Measurements from ENCODE around the gene TNNI3K. TPM values are rescaled to one million over a fixed set of nuclear protein-coding genes. Genes with fewer than 3 reads are reported as not detected.

TNNI3K gene
- total RNA-seq, 1 donor from 2014 or later = 1.3 TPM

GRCh38 chr1:74199504-74199903, 35.7 kb upstream of the TNNI3K start:
- intact Hi-C loops (cut with DNase I) = no loop called here
- DNase-seq = no peak
- H3K4me3 ChIP-seq = peak overlapping the region; percentile 61

DNA sequence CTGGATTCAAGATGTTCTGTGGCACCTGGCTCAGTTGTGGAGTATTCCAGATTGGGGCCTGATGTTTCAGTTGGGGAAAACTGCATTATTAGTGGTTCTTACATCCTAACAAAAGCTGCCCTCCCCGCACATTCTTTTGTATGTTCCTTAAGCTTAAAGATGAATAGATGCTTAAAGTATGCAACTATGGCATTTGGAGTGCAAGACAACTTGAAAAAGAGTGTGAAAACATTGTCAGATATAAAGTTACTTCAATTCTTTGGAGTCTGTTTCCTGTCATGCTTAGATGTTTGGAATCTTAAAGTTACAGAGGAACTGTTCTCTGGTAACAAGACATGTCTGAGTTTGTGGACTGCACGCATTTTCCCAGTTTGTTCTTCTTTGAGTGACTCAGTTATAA, 29.9 kb upstream of the TNNI3K start:
- TF ChIP-seq CTCF (IDR thresholded peaks at IDR 0.05) = no peak
- ATAC-seq (no peak), DNase-seq (no peak)
- intact Hi-C loops (cut with DNase I) = no loop called here
- Histone ChIP-seq H3K9me3 (no peaks in the 10 kb centered on the region), H3K4me1 (no peaks in the 10 kb centered on the region), H3K27me3 (no peaks in the 10 kb centered on the region), H3K27ac (no peak overlapping the region), H3K4me3 (no peak overlapping the region), H3K36me3 (peaks cover 39% of the 10 kb centered on the region)

More at GRCh38 chr1:74199504-74199903, 35.7 kb upstream of the TNNI3K start:
- no peak overlapping the region for H3K27ac ChIP-seq
- ATAC-seq = no peak
- no peaks in the 10 kb centered on the region for H3K9me3 ChIP-seq
- H3K27me3 ChIP-seq = no peaks in the 10 kb centered on the region
- H3K36me3 ChIP-seq = peaks cover 26% of the 10 kb centered on the region
- no peak for TF ChIP-seq CTCF (IDR thresholded peaks at IDR 0.05)
- H3K4me1 ChIP-seq = peaks cover 13% of the 10 kb centered on the region

DNA sequence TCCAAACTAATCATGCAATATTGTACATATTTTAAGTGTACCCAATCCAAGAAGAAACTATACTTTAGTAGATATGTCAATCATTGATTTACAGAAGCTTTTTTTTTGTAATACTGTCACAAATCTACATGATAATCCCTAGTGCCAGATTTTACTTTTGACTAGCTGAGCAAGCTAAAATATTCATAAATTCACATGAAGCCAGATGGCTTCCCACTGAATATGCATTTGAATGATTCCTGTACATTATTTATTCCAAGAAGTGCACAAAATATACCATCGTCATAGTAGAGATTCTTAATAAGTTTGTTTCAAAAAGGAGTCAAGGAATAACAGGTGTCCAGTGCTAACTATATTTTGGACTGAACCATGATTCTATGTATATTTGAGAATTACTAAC, 20.0 kb upstream of the TNNI3K start:
- intact Hi-C loops (cut with DNase I) = no loop called here
- Histone ChIP-seq H3K27me3 (no peaks in the 10 kb centered on the region), H3K4me3 (no peak overlapping the region), H3K9me3 (no peaks in the 10 kb centered on the region), H3K4me1 (no peaks in the 10 kb centered on the region), H3K36me3 (no peaks in the 10 kb centered on the region), H3K27ac (no peak overlapping the region)
- no peak for DNase-seq
- TF ChIP-seq CTCF (IDR thresholded peaks at IDR 0.05) = no peak
- ATAC-seq = no peak

DNA sequence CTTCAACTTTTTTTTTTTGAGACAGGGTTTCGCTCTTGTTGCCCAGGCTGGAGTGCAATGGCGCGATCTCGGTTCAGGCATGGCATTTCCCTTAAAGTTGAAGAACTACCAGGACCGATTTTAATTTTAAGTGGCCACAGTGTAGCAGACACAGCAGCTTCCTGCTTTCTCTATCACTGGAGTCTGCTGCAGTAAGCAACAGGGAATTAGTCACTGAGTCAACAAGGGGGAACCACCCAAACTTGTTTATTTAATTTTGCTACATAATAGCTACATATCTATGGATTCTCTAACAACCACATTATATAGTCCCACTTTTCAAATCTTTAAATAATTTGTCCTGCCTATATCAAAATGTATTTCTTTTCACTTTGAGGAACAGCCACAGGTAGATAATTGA, 12.5 kb upstream of the TNNI3K start:
- no peak for DNase-seq
- intact Hi-C loops (cut with DNase I) = no loop called here
- H3K9me3 ChIP-seq = no peaks in the 10 kb centered on the region
- no peak overlapping the region for H3K4me3 ChIP-seq
- H3K4me1 ChIP-seq = no peaks in the 10 kb centered on the region
- no peak for TF ChIP-seq CTCF (IDR thresholded peaks at IDR 0.05)
- H3K27me3 ChIP-seq = no peaks in the 10 kb centered on the region
- H3K27ac ChIP-seq = no peak overlapping the region
- ATAC-seq = no peak
- H3K36me3 ChIP-seq = no peaks in the 10 kb centered on the region

GRCh38 chr1:74223453-74223852, 11.7 kb upstream of the TNNI3K start:
- H3K4me1 ChIP-seq = no peaks in the 10 kb centered on the region
- no peak for ATAC-seq
- no peak for TF ChIP-seq CTCF (IDR thresholded peaks at IDR 0.05)
- no peaks in the 10 kb centered on the region for H3K27me3 ChIP-seq
- no peaks in the 10 kb centered on the region for H3K36me3 ChIP-seq
- peaks cover under 1% of the 10 kb centered on the region for H3K9me3 ChIP-seq
- H3K27ac ChIP-seq = no peak overlapping the region
- DNase-seq = no peak
- intact Hi-C loops (cut with DNase I) = no loop called here
- H3K4me3 ChIP-seq = no peak overlapping the region

GRCh38 chr1:74236440-74236839, 1.3 kb downstream of the TNNI3K start:
- no peak overlapping the region for H3K4me3 ChIP-seq
- no peaks in the 10 kb centered on the region for H3K27me3 ChIP-seq
- H3K36me3 ChIP-seq = no peaks in the 10 kb centered on the region
- H3K4me1 ChIP-seq = no peaks in the 10 kb centered on the region
- H3K9me3 ChIP-seq = no peaks in the 10 kb centered on the region
- DNase-seq (no peak), ATAC-seq (no peak)
- intact Hi-C loops (cut with DNase I) = no loop called here
- no peak for TF ChIP-seq CTCF (IDR thresholded peaks at IDR 0.05)
- H3K27ac ChIP-seq = no peak overlapping the region

Data from upper lobe of right lung (tissue), 1 donor.